Transverse colon (tissue), 4 donors: ENCODE data around the gene YIPF5.

Experiments
- POLR2AphosphoS5 ChIP-seq, 3 donors: sonication (generic); formaldehyde crosslinking; IDR thresholded peaks; one replicate each; pipeline ENCODE4 v1.6.1; 2016; ENCODE audit warnings: antibody characterized with exemption in 3 of 3
- TF ChIP-seq, protein P1 (sequence below), 5 experiments: fragments of 200-600 bp in 3 of 5; fragments of 450-650 bp in 2 of 5; sonication (generic) in 3 of 5; IDR thresholded peaks; 1 replicate in 2 of 5; 2 replicates in 3 of 5; pipeline ENCODE4 v1.5.1; 2016 to 2017; ENCODE audit warnings: antibody characterized with exemption in 5 of 5, inconsistent platforms in 3 of 5, mild to moderate bottlenecking in 2 of 5, moderate library complexity in 1 of 5

DNA sequence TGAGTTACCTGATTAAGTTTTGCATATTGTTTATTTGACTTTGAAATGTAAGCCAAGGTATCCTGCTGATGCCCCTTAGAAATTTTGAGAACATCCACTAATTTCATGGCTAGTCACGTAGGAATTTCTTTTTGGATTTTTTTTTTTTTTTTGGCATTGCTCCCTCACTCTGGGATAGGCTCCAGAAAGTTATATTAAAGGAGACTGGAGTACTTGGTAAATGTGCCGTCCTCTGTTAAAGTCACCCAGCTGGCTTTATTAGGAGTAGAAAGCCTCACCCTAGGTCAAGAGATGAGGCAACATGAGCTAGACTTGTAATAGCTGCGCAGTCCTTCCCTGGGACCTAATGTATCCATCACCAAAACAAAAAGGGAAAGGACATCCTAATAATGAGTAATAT is 3.3 kb upstream of the YIPF5 start:
- TF ChIP-seq, protein P1, sequence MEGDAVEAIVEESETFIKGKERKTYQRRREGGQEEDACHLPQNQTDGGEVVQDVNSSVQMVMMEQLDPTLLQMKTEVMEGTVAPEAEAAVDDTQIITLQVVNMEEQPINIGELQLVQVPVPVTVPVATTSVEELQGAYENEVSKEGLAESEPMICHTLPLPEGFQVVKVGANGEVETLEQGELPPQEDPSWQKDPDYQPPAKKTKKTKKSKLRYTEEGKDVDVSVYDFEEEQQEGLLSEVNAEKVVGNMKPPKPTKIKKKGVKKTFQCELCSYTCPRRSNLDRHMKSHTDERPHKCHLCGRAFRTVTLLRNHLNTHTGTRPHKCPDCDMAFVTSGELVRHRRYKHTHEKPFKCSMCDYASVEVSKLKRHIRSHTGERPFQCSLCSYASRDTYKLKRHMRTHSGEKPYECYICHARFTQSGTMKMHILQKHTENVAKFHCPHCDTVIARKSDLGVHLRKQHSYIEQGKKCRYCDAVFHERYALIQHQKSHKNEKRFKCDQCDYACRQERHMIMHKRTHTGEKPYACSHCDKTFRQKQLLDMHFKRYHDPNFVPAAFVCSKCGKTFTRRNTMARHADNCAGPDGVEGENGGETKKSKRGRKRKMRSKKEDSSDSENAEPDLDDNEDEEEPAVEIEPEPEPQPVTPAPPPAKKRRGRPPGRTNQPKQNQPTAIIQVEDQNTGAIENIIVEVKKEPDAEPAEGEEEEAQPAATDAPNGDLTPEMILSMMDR (IDR thresholded peaks at IDR 0.05): no peak
- no peak for TF ChIP-seq POLR2AphosphoS5 (IDR thresholded peaks at IDR 0.05)
